Activated gamma-delta T cell (primary cell): ENCODE data around the gene GTF2H3.

Experiments
- DNase-seq: peaks from one replicate; lab custom pipeline; 2025; lab: John Stamatoyannopoulos, UW

The GTF2H3 gene

GRCh38 chr12:123645878-123646277, 12.2 kb downstream of the GTF2H3 start:
- no peak for DNase-seq

GRCh38 chr12:123648401-123648800, 14.8 kb downstream of the GTF2H3 start:
- no peak for DNase-seq

GRCh38 chr12:123654129-123654701, 20.6 kb downstream of the GTF2H3 start:
- DNase-seq: no peak

- no peak for DNase-seq
Observed at GRCh38 chr12:123655420-123655819, 21.8 kb downstream of the GTF2H3 start.

- DNase-seq: no peak
Observed at GRCh38 chr12:123656392-123656791, 22.8 kb downstream of the GTF2H3 start.

- no peak for DNase-seq
Observed at GRCh38 chr12:123657211-123657610, 23.6 kb downstream of the GTF2H3 start.

- no peak for DNase-seq
Observed at GRCh38 chr12:123659996-123660727, 26.5 kb downstream of the GTF2H3 start.

GRCh38 chr12:123667771-123668170, 34.1 kb downstream of the GTF2H3 start:
- no peak for DNase-seq

- DNase-seq: peak; percentile 90
Observed at GRCh38 chr12:123670882-123671728, 37.5 kb downstream of the GTF2H3 start, which contains the start of gene TCTN2. TCTN2 (plus strand) TSS chr12:123671113; CDS start chr12:123671241, 128 bp downstream.

GRCh38 chr12:123671876-123672275, 38.2 kb downstream of the GTF2H3 start:
- DNase-seq: no peak

- DNase-seq: no peak
Observed at GRCh38 chr12:123675436-123675835, 41.8 kb downstream of the GTF2H3 start.

GRCh38 chr12:123676616-123677320, 43.1 kb downstream of the GTF2H3 start:
- DNase-seq: no peak

- DNase-seq: no peak
Observed at GRCh38 chr12:123678981-123679380, 45.4 kb downstream of the GTF2H3 start.

GRCh38 chr12:123681605-123682004, 48.0 kb downstream of the GTF2H3 start:
- no peak for DNase-seq

GRCh38 chr12:123683964-123684363, 50.3 kb downstream of the GTF2H3 start:
- DNase-seq: no peak

GRCh38 chr12:123686636-123687190, 53.1 kb downstream of the GTF2H3 start:
- DNase-seq: no peak

GRCh38 chr12:123690191-123690840, 56.7 kb downstream of the GTF2H3 start:
- no peak for DNase-seq

- DNase-seq: no peak
Observed at GRCh38 chr12:123696207-123696606, 62.6 kb downstream of the GTF2H3 start.

GRCh38 chr12:123696646-123697045, 63.0 kb downstream of the GTF2H3 start:
- DNase-seq: no peak

GRCh38 chr12:123705935-123706334, 72.3 kb downstream of the GTF2H3 start:
- DNase-seq: no peak

- DNase-seq: no peak
Observed at GRCh38 chr12:123707466-123707865, 73.8 kb downstream of the GTF2H3 start.
